Neural cell (in vitro differentiated cells): ENCODE data around the gene CRP. TPM values are rescaled to one million over a fixed set of nuclear protein-coding genes. Genes with fewer than 3 reads are reported as not detected.
"Not testable (repeated sequence)": the region's sequence is repeated elsewhere in the genome, so short reads cannot be mapped to it uniquely, and the experiment has no call there.

Experiments
- H2AFZ ChIP-seq: fragments of 200-600, 300-800 bp; sonication (generic), shearing (Covaris generic); 2 replicates; pipeline ENCODE4 v1.6.0; 2014; ENCODE audit warnings: low read depth, mild to moderate bottlenecking, antibody characterized with exemption, low read length, moderate library complexity
- H3F3A ChIP-seq: fragments of 200-600 bp; shearing (Covaris generic); 2 replicates; pipeline ENCODE4 v1.6.1; 2016; ENCODE audit warnings: mild to moderate bottlenecking, moderate library complexity, mixed read lengths, antibody characterized with exemption, low read length; ENCODE audit not compliant: insufficient read depth, poor library complexity, severe bottlenecking
- H3K27ac ChIP-seq: fragments of 200-600, 300-800 bp; sonication (generic), shearing (Covaris generic); 2 replicates; pipeline ENCODE4 v1.5.1; 2014; ENCODE audit warnings: mild to moderate bottlenecking, low read length, moderate library complexity
- H3K27me3 ChIP-seq: fragments of 300-800, 200-600 bp; sonication (generic), shearing (Covaris generic); 2 replicates; pipeline ENCODE4 v1.6.0; 2014; ENCODE audit warnings: mild to moderate bottlenecking, low read depth, low read length, moderate library complexity; ENCODE audit not compliant: insufficient read depth
- H3K36me3 ChIP-seq: fragments of 300-800, 200-600 bp; sonication (generic), shearing (Covaris generic); 2 replicates; pipeline ENCODE4 v1.5.1; 2014; ENCODE audit warnings: mild to moderate bottlenecking, antibody characterized with exemption, low read length, moderate library complexity; ENCODE audit not compliant: insufficient read depth
- H3K4me2 ChIP-seq: fragments of 300-800, 200-600 bp; sonication (generic), shearing (Covaris generic); 2 replicates; pipeline ENCODE4 v1.6.0; 2014; ENCODE audit warnings: mild to moderate bottlenecking, low read length
- H3K4me3 ChIP-seq: fragments of 300-800, 200-600 bp; sonication (generic), shearing (Covaris generic); 2 replicates; pipeline ENCODE4 v1.5.1; 2014; ENCODE audit warnings: mild to moderate bottlenecking, low read length, moderate library complexity
- H3K79me2 ChIP-seq: fragments of 200-600 bp; shearing (Covaris generic); replicated peaks from 2 replicates; pipeline ENCODE4 v1.6.0; 2014; ENCODE audit warnings: mild to moderate bottlenecking, low read length, moderate library complexity; ENCODE audit not compliant: insufficient read depth
- H3K9ac ChIP-seq: fragments of 300-800, 200-600 bp; sonication (generic), shearing (Covaris generic); 2 replicates; pipeline ENCODE4 v1.6.1; 2016; ENCODE audit warnings: mild to moderate bottlenecking, low read length, mixed read lengths
- H3K9me2 ChIP-seq: fragments of 200-600 bp; shearing (Covaris generic); 2 replicates; pipeline ENCODE4 v1.6.1; 2016; ENCODE audit warnings: mild to moderate bottlenecking, low read length, mixed read lengths; ENCODE audit not compliant: insufficient read depth
- H3K9me3 ChIP-seq: fragments of 200-600, 300-800 bp; sonication (generic), shearing (Covaris generic); 2 replicates; pipeline ENCODE4 v1.6.1; 2016; ENCODE audit warnings: mild to moderate bottlenecking, mixed run types, low read length, moderate library complexity, mixed read lengths
- H4K20me1 ChIP-seq: fragments of 200-600 bp; shearing (Covaris generic); 2 replicates; pipeline ENCODE4 v1.6.1; 2016; ENCODE audit warnings: mild to moderate bottlenecking, mixed run types; ENCODE audit not compliant: insufficient read depth
- EP300 ChIP-seq: fragments of 450-650 bp; conservative IDR thresholded peaks from 2 replicates; pipeline ENCODE4 v1.6.1; 2014; ENCODE audit warnings: antibody characterized with exemption, mild to moderate bottlenecking, moderate library complexity; ENCODE audit not compliant: poor library complexity, severe bottlenecking
- EZH2 ChIP-seq: fragments of 200-600, 300-800 bp; shearing (Covaris generic), sonication (generic); IDR thresholded peaks from 2 replicates; pipeline ENCODE4 v1.6.1; 2014; ENCODE audit warnings: antibody characterized with exemption, low read length, borderline replicate concordance, mild to moderate bottlenecking; ENCODE audit not compliant: insufficient read depth, poor library complexity, severe bottlenecking
- MXI1 ChIP-seq: fragments of 450-650 bp; conservative IDR thresholded peaks from 2 replicates; pipeline ENCODE4 v1.6.1; 2014; ENCODE audit warnings: antibody characterized with exemption, mild to moderate bottlenecking; ENCODE audit not compliant: poor library complexity, severe bottlenecking
- RAD21 ChIP-seq: fragments of 450-650 bp; conservative IDR thresholded peaks from 2 replicates; pipeline ENCODE4 v1.6.1; 2014; ENCODE audit warnings: antibody characterized with exemption, mild to moderate bottlenecking, moderate library complexity
- SMC3 ChIP-seq: fragments of 450-650 bp; conservative IDR thresholded peaks from 2 replicates; pipeline ENCODE4 v1.6.1; 2014; ENCODE audit warnings: antibody characterized with exemption, mild to moderate bottlenecking, moderate library complexity; ENCODE audit not compliant: poor library complexity
- TAF1 ChIP-seq: IDR thresholded peaks from 2 replicates; pipeline ENCODE4 v1.6.1; 2012; ENCODE audit warnings: low read depth
- polyA plus RNA-seq: library from polyadenylated mRNA; depleted of rRNA; stranded (reverse); fragments of >200 nt; gene quantifications from 2 replicates; pipeline ENCODE4 v1.2.3, GENCODE V29; 2014
- TF ChIP-seq, protein P1 (sequence below): fragments of 450-650 bp; IDR thresholded peaks from 2 replicates; pipeline ENCODE4 v1.5.1; 2014; ENCODE audit warnings: antibody characterized with exemption, mild to moderate bottlenecking, moderate library complexity; ENCODE audit not compliant: poor library complexity, severe bottlenecking
- TF ChIP-seq, protein P2 (sequence below): IDR thresholded peaks from 2 replicates; pipeline ENCODE4 v1.6.1; 2012; ENCODE audit warnings: borderline replicate concordance

CRP gene
- polyA plus RNA-seq, 1 donor from 2014 or later = 0.98 TPM

DNA sequence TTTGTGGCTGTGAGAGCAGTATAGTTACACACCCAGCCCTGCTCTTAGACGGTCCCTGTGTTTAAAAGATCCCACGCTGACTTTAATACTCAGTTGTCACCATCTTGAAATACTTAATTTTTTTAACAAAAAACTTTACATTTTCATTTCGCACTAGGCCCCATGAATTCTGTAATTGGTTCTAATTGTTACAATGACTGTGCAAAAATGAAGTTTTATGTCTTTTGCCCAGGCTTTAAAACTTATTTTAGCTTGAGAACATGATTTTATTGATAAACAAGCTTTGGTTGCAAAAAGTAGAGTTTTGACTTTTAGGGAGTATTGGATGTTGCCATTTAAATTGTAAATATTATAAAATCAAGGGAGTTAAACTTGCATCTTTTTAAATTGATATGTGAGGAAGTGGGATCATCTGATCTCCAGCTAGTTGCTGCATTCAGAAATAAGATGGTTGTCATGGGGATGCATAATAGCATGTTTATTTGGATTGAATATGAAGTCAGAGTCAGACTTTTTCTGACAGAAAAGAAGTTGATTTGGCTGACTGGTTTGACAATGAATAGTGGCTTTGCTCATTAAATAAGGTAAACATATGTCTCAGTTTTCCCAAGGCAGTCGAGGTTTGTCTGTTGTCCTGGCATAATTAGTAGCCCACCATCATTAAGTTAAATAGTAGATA is 23.0 kb upstream of the CRP start:
- Histone ChIP-seq H3K4me3 (no peak overlapping the region), H2AFZ (no peak overlapping the region), H3K4me2 (no peak overlapping the region), H3K9me2 (no peaks in the 10 kb centered on the region), H4K20me1 (no peaks in the 10 kb centered on the region), H3K9me3 (no peaks in the 10 kb centered on the region), H3K27me3 (no peaks in the 10 kb centered on the region), H3F3A (no peaks in the 10 kb centered on the region), H3K79me2 (no peaks in the 10 kb centered on the region), H3K36me3 (no peaks in the 10 kb centered on the region), H3K27ac (no peak overlapping the region), H3K9ac (no peak overlapping the region)
- TF ChIP-seq RAD21 (no peak), EP300 (peak; percentile 49)

DNA sequence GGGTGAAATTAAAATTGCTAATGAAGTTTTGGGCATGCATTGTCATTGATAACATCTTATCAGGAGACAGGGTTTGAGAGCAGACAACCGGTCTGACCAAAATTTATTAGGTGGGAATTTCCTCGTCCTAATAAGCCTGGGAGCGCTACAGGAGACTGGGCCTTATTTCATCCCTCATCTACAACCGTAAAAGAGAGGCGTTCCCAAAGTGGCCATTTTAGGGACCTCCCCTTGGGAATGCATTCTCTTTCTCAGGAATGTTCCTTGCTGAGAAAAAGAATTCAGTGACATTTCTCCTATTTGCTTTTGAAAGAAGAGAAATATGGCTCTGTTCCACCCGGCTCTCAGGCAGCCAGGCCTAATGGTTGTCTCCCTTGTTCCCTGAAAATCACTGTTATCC is 8.8 kb upstream of the CRP start:
- H2AFZ ChIP-seq, H3K4me3 ChIP-seq, H3K4me2 ChIP-seq, H3K9me3 ChIP-seq, H3K79me2 ChIP-seq, H3K9me2 ChIP-seq, H4K20me1 ChIP-seq, H3K36me3 ChIP-seq, H3F3A ChIP-seq, H3K9ac ChIP-seq, H3K27me3 ChIP-seq, H3K27ac ChIP-seq: not testable (repeated sequence)

DNA sequence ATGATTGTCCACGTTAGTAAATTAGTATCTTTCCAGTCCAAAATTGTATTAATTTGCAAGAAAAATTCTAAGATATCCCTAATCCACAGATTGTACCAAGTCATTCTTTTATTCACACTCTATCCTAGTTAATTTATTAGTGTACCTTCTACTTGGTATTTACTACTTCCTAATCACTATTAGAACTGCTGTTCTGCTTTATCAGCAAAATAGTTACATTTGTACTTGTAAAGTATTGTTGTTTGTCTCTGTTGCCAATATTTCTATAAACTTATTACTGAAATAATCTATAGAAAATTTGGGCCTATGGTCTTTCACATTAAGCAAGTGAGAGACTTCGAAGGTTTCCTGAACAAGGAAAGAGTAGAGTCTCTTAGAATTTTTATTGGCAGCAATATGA is 5.6 kb upstream of the CRP start:
- Histone ChIP-seq H2AFZ (no peak overlapping the region), H3K27ac (no peak overlapping the region), H4K20me1 (no peaks in the 10 kb centered on the region), H3K9ac (no peak overlapping the region), H3K36me3 (no peaks in the 10 kb centered on the region), H3K27me3 (no peaks in the 10 kb centered on the region), H3F3A (no peaks in the 10 kb centered on the region), H3K4me2 (no peak overlapping the region), H3K9me3 (peaks cover 3% of the 10 kb centered on the region), H3K79me2 (no peaks in the 10 kb centered on the region), H3K9me2 (no peaks in the 10 kb centered on the region), H3K4me3 (no peak overlapping the region)
- TF ChIP-seq, protein P1, sequence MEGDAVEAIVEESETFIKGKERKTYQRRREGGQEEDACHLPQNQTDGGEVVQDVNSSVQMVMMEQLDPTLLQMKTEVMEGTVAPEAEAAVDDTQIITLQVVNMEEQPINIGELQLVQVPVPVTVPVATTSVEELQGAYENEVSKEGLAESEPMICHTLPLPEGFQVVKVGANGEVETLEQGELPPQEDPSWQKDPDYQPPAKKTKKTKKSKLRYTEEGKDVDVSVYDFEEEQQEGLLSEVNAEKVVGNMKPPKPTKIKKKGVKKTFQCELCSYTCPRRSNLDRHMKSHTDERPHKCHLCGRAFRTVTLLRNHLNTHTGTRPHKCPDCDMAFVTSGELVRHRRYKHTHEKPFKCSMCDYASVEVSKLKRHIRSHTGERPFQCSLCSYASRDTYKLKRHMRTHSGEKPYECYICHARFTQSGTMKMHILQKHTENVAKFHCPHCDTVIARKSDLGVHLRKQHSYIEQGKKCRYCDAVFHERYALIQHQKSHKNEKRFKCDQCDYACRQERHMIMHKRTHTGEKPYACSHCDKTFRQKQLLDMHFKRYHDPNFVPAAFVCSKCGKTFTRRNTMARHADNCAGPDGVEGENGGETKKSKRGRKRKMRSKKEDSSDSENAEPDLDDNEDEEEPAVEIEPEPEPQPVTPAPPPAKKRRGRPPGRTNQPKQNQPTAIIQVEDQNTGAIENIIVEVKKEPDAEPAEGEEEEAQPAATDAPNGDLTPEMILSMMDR = no peak
- no peak for TF ChIP-seq RAD21
- TF ChIP-seq TAF1 = no peak
- TF ChIP-seq MXI1 = no peak
- TF ChIP-seq EP300 = no peak
- TF ChIP-seq EZH2 = no peak

DNA sequence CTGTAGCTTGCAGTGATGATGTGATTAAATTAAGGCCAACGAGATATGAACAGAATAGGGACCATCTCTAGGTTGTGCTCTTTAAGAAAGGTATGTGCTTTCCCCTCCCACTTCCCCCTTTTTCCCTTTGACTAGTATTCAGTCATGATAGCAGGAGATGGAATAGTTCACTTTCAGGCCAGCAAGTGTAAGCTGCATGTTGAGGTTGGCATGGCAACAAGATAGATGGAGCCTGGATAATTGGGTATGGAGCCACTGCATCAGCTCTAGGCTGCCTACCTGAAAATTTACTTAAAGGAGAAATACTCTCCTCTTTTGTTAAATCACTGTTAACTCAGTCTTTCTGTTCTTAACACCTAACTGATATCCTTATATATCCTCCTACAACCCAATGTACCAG is 1.5 kb upstream of the CRP start:
- no peak overlapping the region for H2AFZ ChIP-seq
- no peak overlapping the region for H3K4me3 ChIP-seq
- no peak overlapping the region for H3K9ac ChIP-seq
- no peak overlapping the region for H3K4me2 ChIP-seq
- no peaks in the 10 kb centered on the region for H3K79me2 ChIP-seq
- TF ChIP-seq EZH2 (no peak), EP300 (no peak), SMC3 (no peak)
- TF ChIP-seq, protein P1 = no peak
- TF ChIP-seq, protein P2, sequence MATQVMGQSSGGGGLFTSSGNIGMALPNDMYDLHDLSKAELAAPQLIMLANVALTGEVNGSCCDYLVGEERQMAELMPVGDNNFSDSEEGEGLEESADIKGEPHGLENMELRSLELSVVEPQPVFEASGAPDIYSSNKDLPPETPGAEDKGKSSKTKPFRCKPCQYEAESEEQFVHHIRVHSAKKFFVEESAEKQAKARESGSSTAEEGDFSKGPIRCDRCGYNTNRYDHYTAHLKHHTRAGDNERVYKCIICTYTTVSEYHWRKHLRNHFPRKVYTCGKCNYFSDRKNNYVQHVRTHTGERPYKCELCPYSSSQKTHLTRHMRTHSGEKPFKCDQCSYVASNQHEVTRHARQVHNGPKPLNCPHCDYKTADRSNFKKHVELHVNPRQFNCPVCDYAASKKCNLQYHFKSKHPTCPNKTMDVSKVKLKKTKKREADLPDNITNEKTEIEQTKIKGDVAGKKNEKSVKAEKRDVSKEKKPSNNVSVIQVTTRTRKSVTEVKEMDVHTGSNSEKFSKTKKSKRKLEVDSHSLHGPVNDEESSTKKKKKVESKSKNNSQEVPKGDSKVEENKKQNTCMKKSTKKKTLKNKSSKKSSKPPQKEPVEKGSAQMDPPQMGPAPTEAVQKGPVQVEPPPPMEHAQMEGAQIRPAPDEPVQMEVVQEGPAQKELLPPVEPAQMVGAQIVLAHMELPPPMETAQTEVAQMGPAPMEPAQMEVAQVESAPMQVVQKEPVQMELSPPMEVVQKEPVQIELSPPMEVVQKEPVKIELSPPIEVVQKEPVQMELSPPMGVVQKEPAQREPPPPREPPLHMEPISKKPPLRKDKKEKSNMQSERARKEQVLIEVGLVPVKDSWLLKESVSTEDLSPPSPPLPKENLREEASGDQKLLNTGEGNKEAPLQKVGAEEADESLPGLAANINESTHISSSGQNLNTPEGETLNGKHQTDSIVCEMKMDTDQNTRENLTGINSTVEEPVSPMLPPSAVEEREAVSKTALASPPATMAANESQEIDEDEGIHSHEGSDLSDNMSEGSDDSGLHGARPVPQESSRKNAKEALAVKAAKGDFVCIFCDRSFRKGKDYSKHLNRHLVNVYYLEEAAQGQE = no peak
- H3K36me3 ChIP-seq = no peaks in the 10 kb centered on the region
- H3F3A ChIP-seq = no peaks in the 10 kb centered on the region
- H3K27ac ChIP-seq = no peak overlapping the region
- no peaks in the 10 kb centered on the region for H3K9me2 ChIP-seq
- no peaks in the 10 kb centered on the region for H4K20me1 ChIP-seq
- H3K27me3 ChIP-seq = no peaks in the 10 kb centered on the region
- H3K9me3 ChIP-seq = no peaks in the 10 kb centered on the region
